Fibroblast of lung (primary cell): ENCODE data around the gene EPHB1. TPM values are rescaled to one million over a fixed set of nuclear protein-coding genes. Genes with fewer than 3 reads are reported as not detected.

ENCODE experiments used
- DNase-seq, 2 donors: peaks; one replicate each; pipeline versions ENCODE4 v3.0.0 to v3.0.0-alpha.2; 2010; ENCODE audit warnings: low read depth in 2 of 2
- H2AFZ ChIP-seq: 2 replicates; pipeline ENCODE4 v1.5.1; 2012; ENCODE audit warnings: low read length, control low read depth, inconsistent platforms
- H3K27ac ChIP-seq: 2 replicates; pipeline ENCODE4 v1.5.1; 2011; ENCODE audit warnings: low read length, control low read depth; ENCODE audit not compliant: insufficient read depth
- H3K27me3 ChIP-seq: 2 replicates; pipeline ENCODE4 v1.5.1; 2011; ENCODE audit warnings: mild to moderate bottlenecking, low read length; ENCODE audit not compliant: control insufficient read depth, insufficient read depth
- H3K36me3 ChIP-seq: 2 replicates; pipeline ENCODE4 v1.5.1; 2011; ENCODE audit warnings: low read length; ENCODE audit not compliant: control insufficient read depth, insufficient read depth
- H3K4me1 ChIP-seq: 2 replicates; pipeline ENCODE4 v1.5.1; 2011; ENCODE audit warnings: low read length; ENCODE audit not compliant: control insufficient read depth, insufficient read depth; ENCODE audit errors: extremely low read depth
- H3K4me2 ChIP-seq: 2 replicates; pipeline ENCODE4 v1.5.1; 2011; ENCODE audit warnings: low read length, control low read depth; ENCODE audit not compliant: insufficient read depth; ENCODE audit errors: extremely low read depth
- H3K4me3 ChIP-seq, 4 experiments: fragments of 200-600 bp in 1 of 4; sonication (generic) in 1 of 4; replicated peaks in 1 of 4; 2 replicates each; pipeline ENCODE4 v1.5.1; 2011 to 2016; ENCODE audit warnings: low read length in 4 of 4, low read depth in 3 of 4, mild to moderate bottlenecking in 3 of 4, control low read depth in 2 of 4, inconsistent platforms in 1 of 4, mixed read lengths in 1 of 4; ENCODE audit not compliant: insufficient read depth in 1 of 4; ENCODE audit errors: control extremely low read depth in 1 of 4
- H3K79me2 ChIP-seq: 2 replicates; pipeline ENCODE4 v1.5.1; 2012; ENCODE audit warnings: mild to moderate bottlenecking, low read length, inconsistent platforms; ENCODE audit not compliant: control insufficient read depth, insufficient read depth
- H3K9ac ChIP-seq: 2 replicates; pipeline ENCODE4 v1.5.1; 2011; ENCODE audit warnings: mild to moderate bottlenecking, low read length, control low read depth; ENCODE audit not compliant: insufficient read depth
- H3K9me3 ChIP-seq: 2 replicates; pipeline ENCODE4 v1.5.1; 2012; ENCODE audit warnings: low read depth, low read length; ENCODE audit not compliant: control insufficient read depth, insufficient read depth
- H4K20me1 ChIP-seq: 2 replicates; pipeline ENCODE4 v1.5.1; 2011; ENCODE audit warnings: low read length; ENCODE audit not compliant: control insufficient read depth, insufficient read depth; ENCODE audit errors: extremely low read depth
- EZH2 ChIP-seq: IDR thresholded peaks from 2 replicates; pipeline ENCODE4 v1.5.1; 2012; ENCODE audit warnings: low read length, control low read depth, mild to moderate bottlenecking; ENCODE audit errors: missing control alignments
- polyA plus RNA-seq, 2 donors: library from polyadenylated mRNA; depleted of rRNA in 1 of 2; stranded (reverse) in 1 of 2; unstranded in 1 of 2; fragments of >200 nt; gene quantifications; 2 replicates each; pipeline ENCODE4 v1.2.1, GENCODE V29; 2011 to 2012; ENCODE audit warnings: missing spikeins in 1 of 2
- total RNA-seq: library from RNA; depleted of rRNA; stranded (reverse); fragments of >200 nt; gene quantifications from 2 replicates; pipeline ENCODE4 v1.2.1, GENCODE V29; 2014
- TF ChIP-seq, protein P1 (sequence below), 2 donors: IDR thresholded peaks in 1 of 2; conservative IDR thresholded peaks in 1 of 2; 1 replicate in 1 of 2; 2 replicates in 1 of 2; pipeline ENCODE4 v1.5.1; 2011 to 2012; ENCODE audit warnings: low read length in 2 of 2, control low read depth in 1 of 2, inconsistent platforms in 1 of 2, low read depth in 1 of 2, mild to moderate bottlenecking in 1 of 2

Gene EPHB1
- total and polyA plus RNA-seq, 2 donors (not counting 1 experiment from before 2014, with no cell fraction given): 0.14 to 0.50 TPM

DNA sequence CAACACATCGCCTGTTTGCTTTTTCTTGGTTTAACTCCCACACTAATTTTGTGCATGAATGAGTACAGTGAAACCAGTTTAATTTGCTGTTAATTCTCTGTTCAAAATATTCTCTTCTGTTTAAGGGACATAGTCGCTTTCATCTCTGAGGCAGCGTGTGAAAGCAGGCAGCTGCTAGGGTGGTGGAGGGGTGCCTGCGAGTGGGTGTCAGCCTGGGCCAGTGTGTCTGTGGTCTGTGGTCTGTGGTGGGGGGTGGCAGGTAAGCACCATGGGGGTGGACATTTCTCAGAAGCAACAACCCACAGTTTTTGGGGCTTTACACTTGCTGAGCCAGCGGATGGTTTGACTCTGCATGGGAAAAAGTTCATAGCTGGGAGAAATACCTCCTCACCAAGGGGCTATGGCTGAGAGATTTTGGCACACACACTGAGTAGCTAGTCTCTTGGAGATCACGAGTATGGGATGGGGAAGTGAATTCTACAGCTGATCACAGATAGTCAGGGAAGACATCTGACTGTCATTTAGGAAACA is 109.2 kb downstream of the EPHB1 start:
- H3K36me3 ChIP-seq: no peaks in the 10 kb centered on the region
- no peaks in the 10 kb centered on the region for H3K4me1 ChIP-seq
- TF ChIP-seq, protein P1, sequence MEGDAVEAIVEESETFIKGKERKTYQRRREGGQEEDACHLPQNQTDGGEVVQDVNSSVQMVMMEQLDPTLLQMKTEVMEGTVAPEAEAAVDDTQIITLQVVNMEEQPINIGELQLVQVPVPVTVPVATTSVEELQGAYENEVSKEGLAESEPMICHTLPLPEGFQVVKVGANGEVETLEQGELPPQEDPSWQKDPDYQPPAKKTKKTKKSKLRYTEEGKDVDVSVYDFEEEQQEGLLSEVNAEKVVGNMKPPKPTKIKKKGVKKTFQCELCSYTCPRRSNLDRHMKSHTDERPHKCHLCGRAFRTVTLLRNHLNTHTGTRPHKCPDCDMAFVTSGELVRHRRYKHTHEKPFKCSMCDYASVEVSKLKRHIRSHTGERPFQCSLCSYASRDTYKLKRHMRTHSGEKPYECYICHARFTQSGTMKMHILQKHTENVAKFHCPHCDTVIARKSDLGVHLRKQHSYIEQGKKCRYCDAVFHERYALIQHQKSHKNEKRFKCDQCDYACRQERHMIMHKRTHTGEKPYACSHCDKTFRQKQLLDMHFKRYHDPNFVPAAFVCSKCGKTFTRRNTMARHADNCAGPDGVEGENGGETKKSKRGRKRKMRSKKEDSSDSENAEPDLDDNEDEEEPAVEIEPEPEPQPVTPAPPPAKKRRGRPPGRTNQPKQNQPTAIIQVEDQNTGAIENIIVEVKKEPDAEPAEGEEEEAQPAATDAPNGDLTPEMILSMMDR (conservative IDR thresholded peaks at IDR 0.05 in 1 of 2, IDR thresholded peaks at IDR 0.05 in 1 of 2; ENCODE audit: low read depth in 1 of 2, low read length in 2 of 2): no peak
- no peak for TF ChIP-seq EZH2
- peak in 1 of 2 donors; percentile 36 for DNase-seq
- no peaks in the 10 kb centered on the region for H3K27me3 ChIP-seq
- H3K27ac ChIP-seq: no peak overlapping the region
- H4K20me1 ChIP-seq: no peaks in the 10 kb centered on the region
- no peaks in the 10 kb centered on the region for H3K79me2 ChIP-seq
- no peak overlapping the region for H3K4me3 ChIP-seq
- H2AFZ ChIP-seq: no peak overlapping the region
- H3K9ac ChIP-seq: no peak overlapping the region
- H3K9me3 ChIP-seq: no peaks in the 10 kb centered on the region
- H3K4me2 ChIP-seq: no peak overlapping the region

DNA sequence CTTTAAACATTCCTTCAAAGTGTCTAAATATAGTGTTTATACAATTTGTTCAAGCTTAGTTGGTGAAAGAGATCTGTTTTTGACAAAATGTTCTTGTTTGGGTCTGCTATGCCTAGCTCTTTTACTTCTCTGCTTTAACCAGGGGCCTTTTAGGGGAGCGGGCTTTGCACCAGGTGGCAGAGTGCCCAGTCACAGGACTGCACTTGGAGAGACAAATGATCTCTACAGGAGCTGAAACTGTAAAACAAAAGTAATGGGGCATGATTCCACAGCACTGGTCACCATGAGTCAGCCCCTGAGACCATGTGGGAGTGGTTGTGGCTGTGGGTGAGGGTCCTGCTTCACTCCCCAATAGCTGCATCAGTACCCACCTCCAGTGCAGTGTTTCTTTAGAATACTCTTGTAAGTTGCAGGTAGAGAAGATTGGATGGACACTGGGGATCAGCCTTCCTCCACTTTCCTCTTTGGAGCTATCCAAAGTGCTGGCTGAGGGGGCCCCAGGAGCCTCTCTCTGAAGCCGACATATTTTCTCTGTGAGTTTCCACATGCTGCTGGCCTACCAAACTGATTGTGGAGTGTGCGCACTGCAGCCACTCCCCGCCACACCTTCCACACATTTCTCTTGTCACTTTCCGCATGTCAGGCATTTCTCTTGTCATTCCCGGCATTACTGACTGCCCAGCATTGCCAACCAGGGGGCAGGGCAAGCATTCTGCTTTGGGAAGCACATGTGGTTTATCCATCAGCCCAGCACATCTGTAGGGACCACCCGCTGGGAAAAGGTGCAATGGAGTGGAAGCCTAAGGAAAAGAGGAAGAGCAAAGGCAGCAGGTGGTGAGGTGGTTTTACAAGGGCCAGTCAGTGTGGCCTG is 110.0 kb downstream of the EPHB1 start:
- H3K9ac ChIP-seq: no peak overlapping the region
- no peaks in the 10 kb centered on the region for H3K27me3 ChIP-seq
- no peaks in the 10 kb centered on the region for H3K9me3 ChIP-seq
- no peaks in the 10 kb centered on the region for H3K4me1 ChIP-seq
- no peak overlapping the region for H3K27ac ChIP-seq
- no peak for TF ChIP-seq EZH2
- TF ChIP-seq, protein P1 (conservative IDR thresholded peaks at IDR 0.05 in 1 of 2, IDR thresholded peaks at IDR 0.05 in 1 of 2; ENCODE audit: low read depth in 1 of 2, low read length in 2 of 2): no peak
- H3K4me2 ChIP-seq: no peak overlapping the region
- no peak overlapping the region for H3K4me3 ChIP-seq
- H3K36me3 ChIP-seq: no peaks in the 10 kb centered on the region
- no peaks in the 10 kb centered on the region for H3K79me2 ChIP-seq
- peak in 1 of 2 donors; percentile 40 for DNase-seq
- H2AFZ ChIP-seq: no peak overlapping the region
- H4K20me1 ChIP-seq: no peaks in the 10 kb centered on the region

DNA sequence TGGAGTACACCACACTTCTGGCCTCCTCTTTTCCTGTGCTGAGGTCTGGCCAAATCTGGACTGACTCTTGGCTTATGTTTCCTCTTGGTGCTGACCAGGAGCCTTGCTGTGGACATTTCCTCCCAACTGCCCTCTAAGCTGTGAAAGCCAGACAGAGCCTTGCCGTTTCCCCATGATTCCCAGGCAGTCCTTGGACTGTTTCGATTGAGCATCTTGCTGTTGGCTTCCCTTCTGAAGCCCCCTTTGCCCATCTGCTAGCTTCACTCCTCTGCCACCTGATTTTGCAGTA is 110.5 kb downstream of the EPHB1 start:
- H3K27ac ChIP-seq: no peak overlapping the region
- TF ChIP-seq EZH2: no peak
- TF ChIP-seq, protein P1 (conservative IDR thresholded peaks at IDR 0.05 in 1 of 2, IDR thresholded peaks at IDR 0.05 in 1 of 2; ENCODE audit: low read depth in 1 of 2, low read length in 2 of 2): no peak
- no peaks in the 10 kb centered on the region for H3K4me1 ChIP-seq
- no peaks in the 10 kb centered on the region for H3K9me3 ChIP-seq
- H3K36me3 ChIP-seq: no peaks in the 10 kb centered on the region
- H4K20me1 ChIP-seq: no peaks in the 10 kb centered on the region
- H3K27me3 ChIP-seq: no peaks in the 10 kb centered on the region
- no peak overlapping the region for H3K4me2 ChIP-seq
- no peak for DNase-seq
- H2AFZ ChIP-seq: no peak overlapping the region
- no peak overlapping the region for H3K9ac ChIP-seq
- H3K79me2 ChIP-seq: no peaks in the 10 kb centered on the region
- no peak overlapping the region for H3K4me3 ChIP-seq
